ENCODE results near the gene SOWAHA.

- no peak for TF ChIP-seq EZH2 (IDR thresholded peaks at IDR 0.05; ENCODE audit: borderline replicate concordance, low read depth, low read length, poor library complexity, severe bottlenecking)
- no peak for TF ChIP-seq CTCF (conservative IDR thresholded peaks at IDR 0.05; ENCODE audit: low read depth, low read length)
Observed at GRCh38 chr5:132776131-132776937, 36.8 kb upstream of the SOWAHA start.

Measured in A673 (cell line).